Activated gamma-delta T cell treated with anti-CD3 and anti-CD28 coated beads, Interleukin-2, amount 50 U/mL, for 16 hours (primary cell): ENCODE results near the gene MTM1.

Experiments used
- DNase-seq: peaks from one replicate; pipeline ENCODE4 v3.0.0-alpha.2; 2020; ENCODE audit warnings: low read depth

MTM1 gene

GRCh38 chrX:150605603-150606002 is 37.2 kb downstream of the MTM1 start:
- no peak for DNase-seq

DNA sequence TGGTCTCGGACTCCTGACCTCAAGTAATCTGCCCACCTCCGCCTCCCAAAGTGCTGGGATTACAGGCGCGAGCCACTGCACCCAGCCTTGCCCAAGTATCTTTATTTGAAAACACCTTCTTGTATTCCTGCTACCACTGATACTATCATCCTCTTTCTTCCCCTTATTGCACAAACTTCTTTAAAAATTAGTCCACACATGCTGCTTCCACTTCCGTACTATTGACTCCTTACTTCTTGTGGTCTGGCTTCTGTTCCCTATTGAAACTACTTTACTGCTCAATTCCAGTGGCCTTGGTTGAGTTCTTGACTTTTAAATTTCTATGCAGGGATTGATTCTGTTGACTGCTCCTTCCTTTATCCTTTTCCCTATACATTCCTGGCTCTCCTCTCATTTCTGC is 38.8 kb downstream of the MTM1 start:
- DNase-seq, result no peak

GRCh38 chrX:150610043-150610442 is 41.6 kb downstream of the MTM1 start:
- no peak for DNase-seq

DNA sequence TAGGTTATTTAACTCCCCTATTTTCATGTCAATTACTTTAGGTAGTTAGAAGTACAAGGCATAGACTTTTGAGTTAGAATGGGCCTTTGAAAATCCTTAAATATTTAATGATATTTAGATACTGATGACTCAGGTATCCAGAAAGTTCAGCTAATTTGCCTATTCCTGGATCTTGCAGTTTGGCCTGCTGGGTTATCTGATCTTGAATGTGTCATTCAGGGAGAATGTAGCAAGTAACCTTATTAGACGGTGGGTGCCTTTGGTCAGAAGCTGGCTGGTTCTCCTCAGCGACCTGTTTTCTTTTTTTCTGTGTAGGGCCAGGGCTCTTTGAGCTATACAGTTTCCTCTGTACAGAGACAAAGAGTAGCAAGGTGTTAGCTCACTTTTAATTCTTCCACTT is 42.0 kb downstream of the MTM1 start:
- DNase-seq, result no peak

- DNase-seq, result no peak
These were observed 46.9 kb downstream of the MTM1 start for GRCh38 chrX:150615356-150615755.

- no peak for DNase-seq
These were observed 47.9 kb downstream of the MTM1 start for GRCh38 chrX:150616179-150616862.

- no peak for DNase-seq
These were observed 48.4 kb downstream of the MTM1 start for GRCh38 chrX:150616863-150617198.

- DNase-seq, result no peak
These were observed 53.2 kb downstream of the MTM1 start for GRCh38 chrX:150621652-150622051.

DNA sequence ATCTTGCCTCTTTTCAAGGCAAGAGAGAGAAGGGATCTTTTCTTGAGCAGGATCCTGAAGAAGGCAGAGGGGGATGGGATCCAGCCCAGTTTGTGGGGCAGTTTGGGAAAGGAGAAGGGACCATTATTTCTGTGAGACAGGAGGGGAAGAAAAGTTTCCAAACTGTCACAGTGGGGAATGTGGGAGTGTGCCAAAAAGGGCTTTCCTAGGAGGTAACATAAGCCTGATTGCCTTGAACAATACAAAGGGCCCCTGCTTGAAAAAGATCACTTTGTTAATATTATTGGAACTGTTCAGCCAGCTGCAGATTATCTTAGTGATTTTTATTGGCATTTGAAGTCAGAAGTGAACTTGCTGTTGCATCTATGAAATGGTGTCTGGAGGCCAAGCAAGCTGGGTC is 55.2 kb downstream of the MTM1 start:
- no peak for DNase-seq

GRCh38 chrX:150625097-150625496 is 56.7 kb downstream of the MTM1 start:
- no peak for DNase-seq

- no peak for DNase-seq
These were observed 57.5 kb downstream of the MTM1 start for GRCh38 chrX:150625875-150626274.

GRCh38 chrX:150627957-150628356 is 59.5 kb downstream of the MTM1 start:
- DNase-seq, result no peak

- DNase-seq, result no peak
These were observed 67.5 kb downstream of the MTM1 start for GRCh38 chrX:150635952-150636351.

DNA sequence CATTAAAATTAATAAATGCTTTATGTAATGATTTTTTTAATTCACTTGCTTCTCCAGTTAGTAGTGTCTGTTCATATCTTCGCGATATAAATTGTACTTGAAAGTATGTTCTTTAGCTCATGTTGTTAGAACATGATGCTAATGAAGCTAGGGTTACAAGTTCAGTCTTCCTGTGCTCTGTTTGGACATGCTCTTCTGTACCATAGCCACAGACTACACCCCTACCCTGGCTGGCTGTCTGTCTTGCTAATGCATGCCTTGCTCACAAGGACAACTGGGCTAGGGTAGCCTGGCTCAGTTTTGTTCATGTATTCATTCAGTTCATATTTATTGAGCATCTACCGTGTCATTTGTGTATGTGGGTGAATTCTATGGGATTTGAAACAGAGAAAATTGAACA is 74.0 kb downstream of the MTM1 start:
- no peak for DNase-seq

DNA sequence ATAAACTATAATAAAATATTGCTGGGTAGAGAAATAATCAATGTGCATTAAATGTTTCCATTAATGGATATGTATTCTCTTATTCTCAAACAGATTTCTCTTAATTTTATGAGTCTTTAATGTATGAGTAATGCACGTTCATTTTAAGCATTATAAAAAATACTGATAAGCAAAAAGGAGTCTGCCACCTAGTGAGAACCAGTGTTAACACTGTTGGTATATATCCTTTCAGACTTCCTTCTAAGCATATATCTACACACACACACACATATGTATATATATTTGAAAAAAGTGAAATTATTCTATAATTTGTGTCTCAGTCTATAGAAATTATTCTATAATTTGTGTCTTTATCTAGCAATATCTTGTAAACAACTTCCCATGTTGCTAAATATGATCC is 74.8 kb downstream of the MTM1 start:
- no peak for DNase-seq

DNA sequence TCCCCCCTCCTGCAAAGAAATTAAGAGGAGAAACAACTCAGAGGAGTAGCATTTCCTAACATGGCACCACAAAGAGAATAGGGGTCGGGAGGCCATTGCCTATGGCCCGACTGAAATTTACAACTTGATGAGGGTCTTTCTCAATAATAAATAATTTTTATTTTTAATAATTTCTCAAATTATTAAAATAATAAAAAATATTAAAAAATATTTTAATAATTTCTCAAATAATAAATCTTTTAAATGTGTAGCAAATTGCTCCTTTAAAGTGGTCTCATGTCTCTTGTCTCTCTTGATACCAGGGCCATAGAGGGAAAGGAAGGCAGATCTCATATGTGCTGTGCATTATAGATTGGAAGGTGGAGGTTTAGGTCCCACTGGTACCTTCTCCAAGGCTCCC is 75.5 kb downstream of the MTM1 start:
- no peak for DNase-seq

- DNase-seq, result no peak
These were observed 76.0 kb downstream of the MTM1 start for GRCh38 chrX:150644422-150644821.

DNA sequence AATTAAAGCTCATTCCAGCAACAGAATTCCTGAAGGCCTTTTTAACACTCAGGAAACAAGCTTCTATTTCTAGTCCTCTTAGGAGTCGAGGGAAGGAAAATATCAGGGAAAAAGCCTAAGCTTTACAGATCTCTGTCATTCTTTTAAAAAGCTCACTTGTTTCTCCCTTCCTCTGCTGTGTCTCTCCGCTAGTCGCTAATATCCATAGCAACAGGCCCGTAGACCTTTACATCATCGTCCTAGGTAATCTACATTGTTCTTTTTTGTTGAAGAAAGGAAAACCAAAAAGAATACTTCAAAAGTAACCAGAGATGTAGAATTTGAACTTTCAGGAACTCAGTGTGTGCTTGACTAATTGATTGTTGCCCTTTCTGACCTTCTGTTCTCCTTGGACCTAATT is 78.9 kb downstream of the MTM1 start:
- DNase-seq, result no peak

- no peak for DNase-seq
These were observed 80.0 kb downstream of the MTM1 start for GRCh38 chrX:150648296-150648940.

- no peak for DNase-seq
These were observed 80.9 kb downstream of the MTM1 start for GRCh38 chrX:150649096-150649870.

- DNase-seq, result no peak
These were observed 83.5 kb downstream of the MTM1 start for GRCh38 chrX:150651906-150652305.

DNA sequence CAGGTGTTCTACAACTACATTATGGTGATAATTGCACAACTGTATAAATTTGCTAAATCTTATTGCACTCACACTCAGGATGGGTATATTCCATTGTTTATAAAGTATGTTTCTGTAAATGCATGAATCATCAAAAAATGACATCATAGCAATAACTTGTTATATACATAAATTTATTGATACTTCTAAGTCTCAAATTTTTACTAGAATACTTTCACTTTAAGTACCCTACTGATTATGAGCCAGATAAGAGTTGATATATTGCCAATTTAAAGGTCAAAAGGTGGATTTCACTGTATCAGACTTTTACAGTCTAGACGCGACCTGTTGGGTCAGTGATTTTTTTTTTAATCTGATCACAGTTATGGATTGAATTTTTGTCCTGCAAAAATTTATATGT is 87.4 kb downstream of the MTM1 start:
- no peak for DNase-seq

DNA sequence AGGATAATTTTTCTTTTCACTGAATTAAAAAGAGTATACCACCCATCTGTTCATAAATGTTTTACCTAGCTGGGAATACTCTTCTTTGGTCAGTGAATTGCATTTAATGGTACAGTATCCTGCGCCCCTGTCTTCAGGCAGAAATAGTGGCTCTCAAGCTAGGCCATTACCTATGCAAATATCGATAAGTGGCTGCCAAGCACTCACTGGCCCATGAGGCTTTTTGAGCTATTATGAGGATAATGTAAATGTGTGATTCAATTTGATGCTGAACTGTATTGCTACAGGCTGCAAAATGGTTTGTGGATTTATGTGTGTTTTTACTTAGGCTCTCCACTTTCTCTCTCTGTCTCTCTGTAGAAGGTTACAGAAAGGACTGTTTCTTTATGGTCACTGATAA is 94.7 kb downstream of the MTM1 start:
- DNase-seq, result no peak

DNA sequence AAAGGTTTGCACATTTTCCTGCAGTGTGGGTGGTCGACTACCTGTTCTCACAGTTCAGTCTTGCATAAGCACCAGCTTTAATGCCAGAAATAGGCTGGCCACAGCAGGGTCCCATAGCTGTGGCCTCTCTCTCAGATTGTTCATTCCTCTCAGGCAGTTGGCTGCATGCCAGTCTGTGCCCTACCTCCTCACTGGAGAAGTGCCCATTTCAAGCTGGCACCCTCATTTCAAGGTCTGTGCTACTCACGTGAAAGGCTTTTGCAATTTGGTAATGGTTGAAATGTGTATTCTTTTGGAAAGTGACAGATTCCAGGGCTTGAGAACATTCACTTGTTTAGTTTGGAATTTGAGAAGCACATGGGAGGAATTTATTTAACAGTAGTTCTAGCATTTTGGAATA is 95.9 kb downstream of the MTM1 start:
- DNase-seq, result no peak
